HG02870 (cell line): Measurements from ENCODE around the gene RPS6KA4.

Source experiments
- ATAC-seq: cut with Tn5 transposase; IDR thresholded peaks from one replicate; pipeline ENCODE4 v1.9.1; 2021; ENCODE audit warnings: mild to moderate bottlenecking, moderate library complexity; ENCODE audit not compliant: unreplicated experiment

RPS6KA4 gene

DNA sequence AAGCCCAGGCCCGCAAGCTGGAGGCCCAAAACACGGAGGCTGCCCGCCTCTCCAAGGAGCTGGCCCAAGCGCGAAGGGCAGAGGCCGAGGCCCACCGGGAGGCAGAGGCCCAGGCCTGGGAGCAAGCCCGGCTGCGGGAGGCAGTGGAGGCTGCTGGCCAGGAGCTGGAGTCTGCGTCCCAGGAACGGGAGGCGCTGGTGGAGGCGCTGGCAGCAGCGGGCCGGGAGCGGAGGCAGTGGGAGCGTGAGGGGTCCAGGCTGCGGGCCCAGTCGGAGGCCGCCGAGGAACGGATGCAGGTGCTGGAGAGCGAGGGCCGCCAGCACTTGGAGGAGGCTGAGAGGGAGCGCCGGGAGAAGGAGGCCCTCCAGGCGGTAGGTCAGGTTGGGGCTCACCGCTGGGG lies 14.2 kb upstream of the RPS6KA4 start:
- no peak for ATAC-seq

- ATAC-seq, result no peak
Observed at GRCh38 chr11:64347193-64347867, 11.6 kb upstream of the RPS6KA4 start.

GRCh38 chr11:64348383-64349024 lies 10.5 kb upstream of the RPS6KA4 start:
- no peak for ATAC-seq

DNA sequence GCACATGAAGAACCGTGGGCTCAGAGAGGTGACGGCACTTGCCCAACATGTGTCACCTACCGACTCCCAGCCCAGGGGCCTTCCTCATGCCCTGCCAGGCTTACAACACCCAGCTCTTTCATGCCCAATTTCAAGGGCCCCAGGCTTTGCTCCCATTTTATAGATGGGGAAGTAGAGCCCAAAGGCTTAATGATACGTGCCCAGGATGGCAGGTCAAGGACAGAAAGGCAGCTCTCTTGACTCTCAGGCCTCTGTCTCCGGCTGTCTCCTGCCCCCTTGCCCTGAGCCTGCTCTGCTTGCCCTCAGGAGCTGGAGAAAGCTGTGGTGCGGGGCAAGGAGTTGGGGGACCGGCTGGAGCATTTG lies 10.0 kb upstream of the RPS6KA4 start:
- ATAC-seq, result no peak

DNA sequence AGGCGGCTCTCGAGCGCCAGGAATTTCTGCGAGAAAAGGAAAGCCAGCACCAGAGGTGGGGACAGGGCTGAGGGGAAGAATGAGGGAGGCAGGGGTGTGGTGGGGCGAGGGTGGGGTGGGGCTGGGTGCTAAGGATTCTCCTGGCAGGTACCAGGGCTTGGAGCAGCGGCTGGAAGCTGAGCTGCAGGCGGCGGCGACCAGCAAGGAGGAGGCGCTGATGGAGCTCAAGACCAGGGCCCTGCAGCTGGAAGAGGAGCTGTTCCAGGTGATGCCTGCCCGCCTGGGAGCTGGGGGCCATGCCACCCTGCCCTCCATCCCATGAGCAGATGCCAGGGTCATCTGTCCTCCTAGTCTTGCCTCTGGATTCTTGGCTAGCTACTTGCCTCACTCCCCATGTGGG lies 9.6 kb upstream of the RPS6KA4 start:
- ATAC-seq, result no peak

DNA sequence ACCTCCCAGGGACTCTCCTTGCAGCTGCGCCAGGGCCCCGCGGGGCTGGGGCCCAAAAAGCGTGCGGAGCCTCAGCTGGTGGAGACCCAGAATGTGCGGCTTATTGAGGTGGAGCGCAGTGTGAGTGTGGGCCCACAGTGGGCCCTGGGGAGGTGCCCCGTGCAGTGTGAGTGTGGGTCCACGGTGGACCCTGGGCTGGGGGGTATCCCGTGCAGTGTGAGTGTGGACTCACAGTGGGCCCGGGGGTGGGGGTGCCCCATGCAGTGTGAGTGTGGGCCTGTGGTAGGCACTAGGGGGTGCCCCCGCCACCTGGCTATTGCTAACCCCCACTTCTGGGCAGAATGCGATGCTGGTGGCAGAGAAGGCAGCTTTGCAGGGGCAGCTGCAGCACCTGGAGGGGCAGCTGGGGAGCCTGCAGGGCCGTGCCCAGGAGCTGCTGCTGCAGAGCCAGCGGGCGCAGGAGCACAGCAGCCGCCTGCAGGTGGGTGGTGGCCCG lies 7.8 kb upstream of the RPS6KA4 start:
- no peak for ATAC-seq

DNA sequence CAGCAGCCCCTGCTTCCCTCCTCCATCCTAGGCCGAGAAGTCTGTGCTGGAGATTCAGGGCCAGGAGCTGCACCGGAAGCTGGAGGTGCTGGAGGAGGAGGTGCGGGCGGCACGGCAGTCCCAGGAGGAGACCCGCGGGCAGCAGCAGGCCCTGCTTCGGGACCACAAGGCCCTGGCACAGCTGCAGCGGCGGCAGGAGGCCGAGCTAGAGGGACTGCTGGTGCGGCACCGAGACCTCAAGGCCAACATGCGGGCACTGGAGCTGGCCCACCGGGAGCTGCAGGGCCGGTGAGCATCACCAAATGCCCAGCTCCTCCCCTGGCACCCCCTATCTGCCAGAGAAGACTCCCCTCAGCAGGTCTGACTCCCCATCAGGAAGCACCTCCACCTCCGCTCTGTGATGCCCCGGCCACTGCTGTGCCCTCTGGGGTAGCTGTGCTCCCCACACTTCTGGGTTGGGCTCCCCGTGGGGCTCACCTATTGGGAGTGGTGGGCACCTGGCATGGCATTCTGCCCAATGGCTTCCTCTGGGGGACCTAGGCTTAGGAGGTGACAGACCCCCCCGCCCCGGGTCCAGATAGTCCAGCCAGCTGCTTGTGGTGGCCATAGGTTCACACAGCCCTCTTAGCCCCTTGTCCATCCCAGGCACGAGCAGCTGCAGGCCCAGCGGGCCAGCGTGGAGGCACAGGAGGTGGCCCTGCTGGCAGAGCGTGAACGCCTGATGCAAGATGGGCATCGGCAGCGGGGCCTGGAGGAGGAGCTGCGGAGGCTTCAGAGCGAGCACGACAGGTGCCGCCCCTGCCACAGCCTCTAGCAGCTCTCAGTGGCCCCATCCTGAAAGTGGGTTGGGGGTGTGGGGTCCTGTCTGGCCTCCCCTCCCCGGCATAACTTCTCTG lies 6.6 kb upstream of the RPS6KA4 start:
- ATAC-seq, result no peak

- ATAC-seq, result no peak
Observed at GRCh38 chr11:64352995-64353714, 5.8 kb upstream of the RPS6KA4 start.

DNA sequence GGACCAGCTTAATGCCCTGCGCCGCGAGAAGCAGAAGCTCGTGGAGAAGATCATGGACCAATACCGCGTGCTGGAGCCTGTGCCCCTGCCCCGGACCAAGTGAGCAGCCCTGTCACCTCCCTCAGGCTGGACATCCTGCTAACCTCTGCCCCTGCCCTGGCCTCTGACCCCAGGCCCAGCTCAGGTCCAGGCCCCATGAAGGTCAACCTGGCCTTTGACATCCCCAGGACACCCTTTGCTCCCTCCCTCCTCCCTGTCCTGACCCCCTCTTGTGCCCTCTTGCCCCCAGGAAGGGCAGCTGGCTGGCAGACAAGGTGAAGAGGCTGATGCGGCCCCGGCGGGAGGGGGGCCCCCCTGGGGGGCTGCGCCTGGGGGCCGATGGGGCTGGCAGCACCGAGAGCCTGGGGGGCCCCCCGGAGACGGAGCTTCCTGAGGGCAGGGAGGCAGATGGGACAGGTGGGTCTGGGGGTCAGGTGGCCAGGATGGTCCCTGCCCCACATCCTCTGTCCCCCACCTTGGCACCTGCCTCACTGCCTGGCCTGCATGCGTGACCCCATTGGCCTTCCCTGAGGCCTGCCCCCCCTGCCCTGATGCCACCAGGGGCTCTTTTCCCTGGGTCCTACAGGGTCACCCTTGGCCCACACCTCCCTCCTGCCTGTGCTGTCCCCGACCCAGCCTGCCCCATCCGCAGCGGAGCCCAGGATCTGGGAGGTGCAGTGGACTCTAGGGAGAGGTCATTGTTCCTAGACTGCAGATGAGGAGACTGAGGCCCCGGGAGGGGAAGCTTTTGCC lies 5.1 kb upstream of the RPS6KA4 start:
- ATAC-seq, result no peak

DNA sequence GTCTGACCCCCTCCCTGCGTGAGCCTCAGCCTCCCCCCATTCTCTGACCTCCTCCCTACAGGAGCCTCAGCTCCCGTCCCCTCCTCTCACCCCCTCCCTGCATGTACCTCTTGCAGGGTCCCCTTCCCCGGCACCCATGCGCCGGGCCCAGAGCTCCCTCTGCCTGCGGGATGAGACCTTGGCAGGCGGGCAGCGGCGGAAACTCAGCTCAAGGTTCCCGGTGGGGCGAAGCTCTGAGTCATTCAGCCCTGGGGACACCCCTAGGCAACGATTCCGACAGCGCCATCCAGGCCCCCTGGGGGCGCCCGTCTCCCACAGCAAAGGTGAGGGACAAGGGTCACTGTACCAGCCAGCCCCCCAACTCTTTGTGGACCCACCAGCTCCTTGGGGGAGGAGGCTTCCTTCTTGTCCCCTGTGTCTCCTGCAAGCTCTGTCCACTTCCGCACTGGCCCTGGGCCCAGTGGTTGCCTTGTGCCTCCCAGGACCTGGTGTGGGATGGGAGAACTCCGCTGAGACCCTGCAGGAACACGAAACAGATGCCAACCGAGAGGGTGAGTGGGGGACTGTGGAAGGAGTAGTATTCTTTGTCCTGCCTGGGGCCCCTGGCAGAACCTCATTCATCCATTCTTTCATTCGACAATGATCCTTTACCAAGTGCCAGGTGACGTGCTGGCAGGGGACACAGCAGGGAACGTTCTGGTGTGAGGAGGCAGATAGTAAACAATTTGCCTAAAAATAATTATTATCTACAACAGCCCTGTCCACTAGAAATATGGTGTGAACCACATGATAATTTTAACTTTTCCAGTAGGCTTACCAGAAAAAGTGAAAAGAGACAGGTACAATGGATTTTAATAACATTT lies 3.7 kb upstream of the RPS6KA4 start:
- no peak for ATAC-seq

GRCh38 chr11:64356498-64357411 lies 2.2 kb upstream of the RPS6KA4 start:
- no peak for ATAC-seq

DNA sequence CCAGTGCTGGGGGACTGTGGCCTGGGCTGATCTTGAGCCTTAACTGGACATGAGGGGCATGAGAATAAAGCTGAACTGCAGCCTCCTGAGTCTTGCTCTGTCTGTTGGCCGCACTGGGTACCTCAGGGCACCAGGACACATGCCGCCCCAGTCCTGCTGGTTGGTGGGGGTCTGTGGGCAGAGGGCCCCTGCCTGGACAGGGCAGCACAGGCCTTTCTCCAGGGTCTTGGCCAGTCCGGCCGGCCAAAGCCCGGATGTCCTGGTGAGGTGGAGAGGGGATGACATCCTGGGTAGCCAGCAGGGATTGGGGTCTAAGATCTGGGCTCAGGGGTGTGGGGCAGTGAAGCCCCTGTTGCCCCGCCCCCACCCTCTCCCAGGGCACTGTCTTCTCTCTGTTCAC lies 1.5 kb upstream of the RPS6KA4 start:
- ATAC-seq, result no peak

DNA sequence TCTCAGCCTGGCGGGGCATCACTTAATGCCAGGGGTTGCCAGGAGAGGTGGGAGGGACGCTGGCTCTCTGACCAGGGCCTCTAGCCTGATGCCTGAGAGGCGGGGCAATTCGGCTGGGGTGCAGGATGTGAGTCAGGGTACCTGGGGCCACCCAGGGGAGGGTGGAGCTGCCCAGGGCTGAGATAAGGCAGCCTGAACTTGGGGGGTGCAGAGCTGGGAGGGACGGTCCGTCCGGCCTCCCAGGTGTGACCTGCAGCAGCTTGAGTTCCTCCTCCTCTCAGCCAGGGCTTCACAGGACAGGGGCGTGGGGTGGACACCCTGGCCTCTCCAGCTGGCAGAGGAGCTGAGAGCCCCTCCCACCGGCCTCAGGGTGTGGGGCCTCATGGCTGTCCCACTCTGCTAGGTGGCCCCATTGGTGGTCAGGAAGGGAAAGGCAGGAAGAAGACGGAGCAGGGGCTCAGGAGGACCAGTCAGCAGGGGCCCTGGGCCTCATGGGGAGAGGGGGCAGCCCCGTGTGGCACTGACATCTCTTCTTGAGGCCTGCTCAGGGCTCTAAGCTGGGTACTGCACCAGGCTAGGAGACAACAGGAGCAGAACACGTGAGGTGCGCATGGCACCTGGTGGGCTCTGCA lies 942 bp upstream of the RPS6KA4 start:
- ATAC-seq, result no peak

DNA sequence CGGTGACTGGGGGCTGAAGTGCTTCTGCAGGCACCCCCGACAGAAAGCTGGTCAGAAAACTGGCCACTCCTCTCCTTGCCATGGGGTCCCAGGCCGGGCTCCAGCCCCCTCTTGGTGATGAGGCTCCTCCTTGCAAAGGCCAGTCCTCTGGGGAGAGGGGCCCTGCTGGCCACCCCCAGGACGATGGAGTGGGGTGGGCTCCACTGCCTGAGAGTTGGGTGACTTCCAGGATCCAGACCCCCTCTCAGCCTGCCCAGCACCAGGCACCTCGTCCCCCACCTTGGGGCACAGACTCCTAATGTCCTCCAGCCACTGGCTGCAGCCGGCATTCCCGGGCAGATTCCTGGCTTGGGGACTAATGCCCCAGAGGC lies 441 bp upstream of the RPS6KA4 start:
- ATAC-seq, result no peak

GRCh38 chr11:64359712-64360445 lies 917 bp downstream of the RPS6KA4 start:
- no peak for ATAC-seq

DNA sequence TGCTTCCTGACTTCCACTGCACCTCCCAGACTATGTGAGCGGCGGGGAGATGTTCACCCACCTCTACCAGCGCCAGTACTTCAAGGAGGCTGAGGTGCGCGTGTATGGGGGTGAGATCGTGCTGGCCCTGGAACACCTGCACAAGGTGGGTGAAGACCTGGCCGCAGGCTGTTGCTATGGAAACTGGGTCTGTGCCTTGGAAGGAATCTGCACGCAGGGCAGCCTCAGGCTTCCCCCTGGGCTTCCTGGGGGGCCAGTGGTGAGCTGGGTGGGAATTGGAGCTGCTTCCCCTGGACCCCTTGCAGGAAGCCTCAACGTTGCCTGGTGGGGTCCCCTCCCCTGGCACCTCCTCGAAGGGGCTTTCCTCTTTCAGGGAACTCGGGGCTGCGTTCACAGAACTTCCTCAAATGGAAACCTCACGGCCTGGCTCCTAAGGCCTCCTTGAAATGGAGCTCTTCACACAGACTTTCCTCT lies 1.5 kb downstream of the RPS6KA4 start:
- ATAC-seq, result no peak

GRCh38 chr11:64361659-64362058 lies 2.7 kb downstream of the RPS6KA4 start:
- ATAC-seq, result no peak
